ENCODE data around the gene CD79A. TPM values are rescaled to one million over a fixed set of nuclear protein-coding genes. Genes with fewer than 3 reads are reported as not detected.

Gene CD79A
- total RNA-seq, 4 donors from 2014 or later, result 0.22 to 1.5 TPM; not detected in 2

- no peaks in the 10 kb centered on the region for H3K9me3 ChIP-seq
- 12 to 16% methylated on average over 7 of the region's 7 CpGs for WGBS, 2 donors
- no peaks in the 10 kb centered on the region for H3K36me3 ChIP-seq
- no peak overlapping the region for H3K27ac ChIP-seq
- intact Hi-C loops (cut with DNase I), result no loop called here
- no peak overlapping the region for H3K4me3 ChIP-seq (replicated peaks in 1 of 3)
- peaks cover 9 to 16% of the 10 kb centered on the region in 2 donors for H3K4me1 ChIP-seq
- DNase-seq, result no peak
- H3K27me3 ChIP-seq, result peaks cover 41% of the 10 kb centered on the region
- TF ChIP-seq POLR2A (IDR thresholded peaks at IDR 0.05) (no peak), CTCF (IDR thresholded peaks at IDR 0.05) (no peak)
These were observed 53.2 kb downstream of the CD79A start for GRCh38 chr19:41930322-41930722.

Small RNA genes lying within 50 kb of the gene (microRNA-seq; reads per million reads assigned to microRNA genes)
- not detected for gene MIR6797

Small RNA genes lying within 50 kb of the gene (small RNA-seq; reads per million reads assigned to genes)
- gene MIR6797, result not detected

Other genes with a start within 250 kb of the CD79A start
- gene CEACAM7, start 189.0 kb upstream of the CD79A start, total RNA-seq, result not detected
- 1 to 10 TPM in 2 of 4 donors, not detected in 2; 1.2 to 8.8 TPM for gene CEACAM5, start 168.7 kb upstream of the CD79A start, total RNA-seq
- gene CEACAM6, start 121.7 kb upstream of the CD79A start, total RNA-seq, result under 1 TPM in 2 of 4 donors, not detected in 2; 0.11 to 0.13 TPM
- not detected for gene CEACAM3, start 80.7 kb upstream of the CD79A start, total RNA-seq
- gene LYPD4, start 32.6 kb upstream of the CD79A start, total RNA-seq, result not detected
- gene DMRTC2, start 32.2 kb upstream of the CD79A start, total RNA-seq, result under 1 TPM in 1 of 4 donors, not detected in 3; 0.13 TPM
- gene RPS19, start 17.0 kb upstream of the CD79A start, total RNA-seq, result 1,000 to 10,000 TPM in 1 of 4 donors, 100 to 1,000 TPM in 3; 351 to 1,305 (median 623) TPM
- gene ARHGEF1, start 5.9 kb downstream of the CD79A start, total RNA-seq, result 10 to 100 TPM; 34.5 to 52.6 (median 42.9) TPM
- gene ERFL, start 51.2 kb downstream of the CD79A start, total RNA-seq, result under 1 TPM in 1 of 4 donors, not detected in 3; 0.24 TPM
- gene RABAC1, start 82.0 kb downstream of the CD79A start, total RNA-seq, result 100 to 1,000 TPM; 138 to 359 (median 241) TPM
- gene ATP1A3, start 117.0 kb downstream of the CD79A start, total RNA-seq, result under 1 TPM in 1 of 4 donors, not detected in 3; 0.13 TPM
- 10 to 100 TPM; 12.0 to 24.2 (median 20.1) TPM for gene GRIK5, start 192.9 kb downstream of the CD79A start, total RNA-seq
- 10 to 100 TPM; 16.0 to 22.8 (median 21.1) TPM for gene ZNF574, start 198.9 kb downstream of the CD79A start, total RNA-seq

Data from thyroid gland (tissue), 4 donors.